Measurements from ENCODE around the gene METTL2B. TPM values are rescaled to one million over a fixed set of nuclear protein-coding genes. Genes with fewer than 3 reads are reported as not detected.

The METTL2B gene
- total RNA-seq, 1 donor from 2014 or later = 37.4 TPM

GRCh38 chr7:128452552-128452951, 24.0 kb upstream of the METTL2B start:
- Histone ChIP-seq H3K36me3 (peaks cover 0 to 4% of the 10 kb centered on the region in 2 donors), H3K27ac (peak overlapping the region in 1 of 2 donors; percentile 23), H3K4me1 (peaks cover 4 to 18% of the 10 kb centered on the region in 2 donors), H3K27me3 (no peaks in the 10 kb centered on the region), H3K9me3 (no peaks in the 10 kb centered on the region), H3K4me3 (no peak overlapping the region)
- DNase-seq (ENCODE audit: low spot score in 2 of 2) = no peak
- intact Hi-C loops (cut with DNase I) = no loop called here
- no peak for TF ChIP-seq CTCF (IDR thresholded peaks at IDR 0.05)

- peak overlapping the region; percentile 90 to 96 for H3K27ac ChIP-seq
- intact Hi-C loops (cut with DNase I) = no loop called here
- H3K4me1 ChIP-seq = peaks cover 4 to 18% of the 10 kb centered on the region in 2 donors
- peak overlapping the region in 1 of 2 donors; percentile 72 for H3K4me3 ChIP-seq
- H3K9me3 ChIP-seq = no peaks in the 10 kb centered on the region
- peak; percentile 76 to 94 for DNase-seq (ENCODE audit: low spot score in 2 of 2)
- no peaks in the 10 kb centered on the region for H3K27me3 ChIP-seq
- H3K36me3 ChIP-seq = peaks cover 0 to 4% of the 10 kb centered on the region in 2 donors
- TF ChIP-seq CTCF (IDR thresholded peaks at IDR 0.05) = no peak
These were observed 22.4 kb upstream of the METTL2B start for GRCh38 chr7:128453836-128454804.

GRCh38 chr7:128454808-128455542, 21.6 kb upstream of the METTL2B start:
- peak in 1 of 3 experiments; percentile 27 for TF ChIP-seq CTCF (IDR thresholded peaks at IDR 0.05)
- DNase-seq (ENCODE audit: low spot score in 2 of 2) = no peak
- intact Hi-C loops (cut with DNase I) = loop anchor here (1.0 to 5.0 kb wide), 2 partner anchors 46 to 113 kb away; partner anchors contain the start of genes IMPDH1 and RBM28

GRCh38 chr7:128455543-128456254, 20.8 kb upstream of the METTL2B start, which contains the start of gene HILPDA:
HILPDA (plus strand) TSS chr7:128455878; CDS start chr7:128457269, 1,391 bp downstream.
- H3K36me3 ChIP-seq = peaks cover 0 to 4% of the 10 kb centered on the region in 2 donors
- H3K27ac ChIP-seq = peak within 1 kb of the TSS; percentile 90 to 96
- peak within 1 kb of the TSS; percentile 72 to 84 for H3K4me3 ChIP-seq
- H3K4me1 ChIP-seq = peaks cover 4 to 18% of the 10 kb centered on the region in 2 donors
- no peaks in the 10 kb centered on the region for H3K27me3 ChIP-seq
- peak; percentile 79 to 97 for DNase-seq (ENCODE audit: low spot score in 2 of 2)
- no peak for TF ChIP-seq CTCF (IDR thresholded peaks at IDR 0.05)
- H3K9me3 ChIP-seq = no peaks in the 10 kb centered on the region
- intact Hi-C loops (cut with DNase I) = loop anchor here (1.0 to 5.0 kb wide), 2 partner anchors 46 to 113 kb away; partner anchors contain the start of genes IMPDH1 and RBM28

More at GRCh38 chr7:128454808-128455542, 21.6 kb upstream of the METTL2B start:
- Histone ChIP-seq H3K27me3 (no peaks in the 10 kb centered on the region), H3K36me3 (peaks cover 0 to 4% of the 10 kb centered on the region in 2 donors), H3K9me3 (no peaks in the 10 kb centered on the region), H3K4me1 (peaks cover 4 to 18% of the 10 kb centered on the region in 2 donors), H3K27ac (peak overlapping the region; percentile 90 to 96), H3K4me3 (peak overlapping the region; percentile 72 to 84)
